Esophagus squamous epithelium (tissue), 5 donors: Measurements from ENCODE around the gene FOXO4. TPM values are rescaled to one million over a fixed set of nuclear protein-coding genes. Genes with fewer than 3 reads are reported as not detected.

ENCODE experiments used
- DNase-seq: peaks from one replicate; lab custom pipeline; 2025; lab: John Stamatoyannopoulos, UW
- H3K27ac ChIP-seq, 4 donors: fragments of 200-600 bp; sonication (generic); one replicate each; pipeline ENCODE4 v1.5.1; 2016 to 2019; ENCODE audit warnings: mild to moderate bottlenecking in 1 of 4
- H3K27me3 ChIP-seq, 4 donors: fragments of 200-600 bp; sonication (generic); 1 replicate in 3 of 4; 2 replicates in 1 of 4; pipeline versions ENCODE4 v1.5.1 to v1.6.0; 2017 to 2021; ENCODE audit warnings: antibody characterized with exemption in 1 of 4
- H3K36me3 ChIP-seq, 3 donors: fragments of 200-600 bp; sonication (generic); one replicate each; pipeline ENCODE4 v1.5.1; 2016 to 2019
- H3K4me1 ChIP-seq, 3 donors: fragments of 200-600 bp; sonication (generic); one replicate each; pipeline ENCODE4 v1.5.1; 2017 to 2019
- H3K4me3 ChIP-seq, 4 donors: fragments of 200-600 bp; sonication (generic); 1 replicate in 3 of 4; 2 replicates in 1 of 4; pipeline ENCODE4 v1.5.1; 2016 to 2019; ENCODE audit warnings: mild to moderate bottlenecking in 2 of 4, moderate library complexity in 1 of 4
- H3K9me3 ChIP-seq, 3 donors: fragments of 200-600 bp; sonication (generic); one replicate each; pipeline ENCODE4 v1.5.1; 2016 to 2019
- POLR2A ChIP-seq, 4 donors: fragments of 450-650 bp; IDR thresholded peaks; one replicate each; pipeline ENCODE4 v1.6.1; 2017; ENCODE audit warnings: antibody characterized with exemption in 4 of 4, mild to moderate bottlenecking in 4 of 4, moderate library complexity in 3 of 4
- WGBS, 2 donors: methylation state at CpG; one replicate each; pipeline ENCODE4 v1.1.5; 2018; 5-methylcytosine and 5-hydroxymethylcytosine counted together
- intact Hi-C: fragments of 100-400 bp; cut with DNase I; formaldehyde crosslinking; loops from one replicate; pipeline ENCODE4 v1.15.0; 2022
- total RNA-seq, 4 donors: library from RNA; depleted of rRNA; stranded (reverse); fragments of >200 nt; gene quantifications; one replicate each; pipeline ENCODE4 v1.1.0, GENCODE V29; 2016
- TF ChIP-seq, protein P1 (sequence below), 6 experiments: fragments of 450-650 bp in 4 of 6; fragments of 200-600 bp in 2 of 6; sonication (generic) in 2 of 6; IDR thresholded peaks; one replicate each; pipeline ENCODE4 v1.5.1; 2016 to 2019; ENCODE audit warnings: antibody characterized with exemption in 6 of 6, mild to moderate bottlenecking in 4 of 6, moderate library complexity in 4 of 6
- donor health status: DM: yes; HTN: yes; CAD: no.

FOXO4 gene
- total RNA-seq, 4 donors from 2014 or later: 4.8 to 17.7 (median 13.2) TPM

DNA sequence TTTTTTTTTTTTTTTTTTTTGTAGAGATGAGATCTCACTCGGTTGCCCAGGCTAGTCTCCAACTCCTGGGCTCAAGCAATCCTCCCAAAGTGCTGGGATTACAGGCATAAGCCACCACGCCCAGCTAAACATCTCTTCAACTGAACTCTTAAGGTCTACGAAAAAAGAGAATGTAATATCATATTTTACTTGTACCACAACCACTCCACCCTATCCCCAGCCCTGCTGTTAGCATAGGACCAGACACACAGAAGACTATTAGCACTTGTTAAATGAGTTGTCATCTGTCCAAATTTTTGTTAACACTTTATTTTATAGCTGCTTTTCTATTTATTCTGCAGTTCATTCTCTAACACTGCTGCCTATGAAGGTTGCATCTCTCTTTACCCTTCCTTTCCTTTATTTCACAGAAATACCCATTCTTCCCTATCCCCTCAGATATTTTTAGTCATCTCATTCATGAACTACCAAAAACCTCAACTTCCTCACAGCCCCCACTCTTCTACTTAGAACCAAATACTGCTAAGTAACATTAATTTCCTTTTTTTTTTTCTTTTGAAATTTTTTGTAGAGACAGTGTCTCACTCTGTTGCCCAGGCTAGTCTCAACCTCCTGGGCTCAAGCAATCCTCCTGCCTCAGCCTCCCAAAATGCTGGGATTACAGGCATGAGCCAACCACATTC is 37.7 kb upstream of the FOXO4 start:
- Histone ChIP-seq H3K27ac (no peak overlapping the region), H3K4me1 (no peaks in the 10 kb centered on the region), H3K9me3 (no peaks in the 10 kb centered on the region), H3K4me3 (no peak overlapping the region), H3K27me3 (no peaks in the 10 kb centered on the region), H3K36me3 (peaks cover 0 to 59% (median 0%) of the 10 kb centered on the region in 3 donors)
- no peak for DNase-seq
- TF ChIP-seq, protein P1, sequence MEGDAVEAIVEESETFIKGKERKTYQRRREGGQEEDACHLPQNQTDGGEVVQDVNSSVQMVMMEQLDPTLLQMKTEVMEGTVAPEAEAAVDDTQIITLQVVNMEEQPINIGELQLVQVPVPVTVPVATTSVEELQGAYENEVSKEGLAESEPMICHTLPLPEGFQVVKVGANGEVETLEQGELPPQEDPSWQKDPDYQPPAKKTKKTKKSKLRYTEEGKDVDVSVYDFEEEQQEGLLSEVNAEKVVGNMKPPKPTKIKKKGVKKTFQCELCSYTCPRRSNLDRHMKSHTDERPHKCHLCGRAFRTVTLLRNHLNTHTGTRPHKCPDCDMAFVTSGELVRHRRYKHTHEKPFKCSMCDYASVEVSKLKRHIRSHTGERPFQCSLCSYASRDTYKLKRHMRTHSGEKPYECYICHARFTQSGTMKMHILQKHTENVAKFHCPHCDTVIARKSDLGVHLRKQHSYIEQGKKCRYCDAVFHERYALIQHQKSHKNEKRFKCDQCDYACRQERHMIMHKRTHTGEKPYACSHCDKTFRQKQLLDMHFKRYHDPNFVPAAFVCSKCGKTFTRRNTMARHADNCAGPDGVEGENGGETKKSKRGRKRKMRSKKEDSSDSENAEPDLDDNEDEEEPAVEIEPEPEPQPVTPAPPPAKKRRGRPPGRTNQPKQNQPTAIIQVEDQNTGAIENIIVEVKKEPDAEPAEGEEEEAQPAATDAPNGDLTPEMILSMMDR (IDR thresholded peaks at IDR 0.05): no peak
- TF ChIP-seq POLR2A (IDR thresholded peaks at IDR 0.05): no peak
- intact Hi-C loops: no loop called here
- WGBS, 2 donors: 49 to 91% methylated on average over 2 to 3 of the region's 3 CpGs

DNA sequence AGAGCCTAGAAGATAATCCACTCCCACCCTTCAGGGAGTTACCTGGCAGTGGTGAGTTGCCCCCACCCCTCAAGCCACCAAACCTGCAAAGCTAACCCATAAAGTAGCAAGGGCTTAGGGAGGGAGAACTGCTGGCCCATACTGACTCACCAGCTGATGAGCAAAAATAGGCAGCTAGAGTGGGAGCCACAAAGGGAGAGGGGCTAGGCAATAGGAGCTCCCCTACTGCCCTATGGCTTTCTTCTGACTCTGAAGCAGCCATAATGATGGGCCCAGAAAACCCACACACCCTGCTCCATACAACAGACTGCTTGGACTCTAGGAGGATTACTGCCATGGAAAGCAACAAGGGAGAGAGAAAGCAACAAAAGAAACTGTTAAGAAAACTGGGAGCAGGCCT is 35.5 kb upstream of the FOXO4 start:
- intact Hi-C loops: no loop called here
- Histone ChIP-seq H3K4me1 (no peaks in the 10 kb centered on the region), H3K27me3 (no peaks in the 10 kb centered on the region), H3K9me3 (no peaks in the 10 kb centered on the region), H3K36me3 (peaks cover 0 to 56% (median 0%) of the 10 kb centered on the region in 3 donors), H3K4me3 (no peak overlapping the region), H3K27ac (no peak overlapping the region)
- no peak for DNase-seq
- TF ChIP-seq, protein P1 (IDR thresholded peaks at IDR 0.05): no peak
- TF ChIP-seq POLR2A (IDR thresholded peaks at IDR 0.05): no peak

DNA sequence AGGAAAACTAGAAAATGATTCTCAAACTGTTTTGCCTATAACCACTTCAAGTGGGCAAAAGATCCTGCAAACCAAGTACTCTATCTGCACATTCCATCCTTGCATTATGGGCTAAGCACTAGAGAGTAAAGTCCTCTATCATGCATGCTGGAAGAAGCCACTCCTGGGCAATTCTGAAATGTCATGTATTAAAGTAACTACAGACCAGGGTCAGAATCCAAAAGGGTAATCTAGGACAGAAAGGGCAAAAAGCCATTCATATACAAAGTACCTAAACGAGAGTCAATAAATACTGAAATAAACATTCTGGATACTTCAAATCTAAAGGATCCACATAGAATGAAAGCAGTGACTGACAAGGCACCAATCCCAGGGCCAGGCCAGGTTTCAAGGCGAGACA is 28.6 kb upstream of the FOXO4 start:
- Histone ChIP-seq H3K27me3 (peaks cover 0 to 1% (median 0%) of the 10 kb centered on the region in 4 donors), H3K27ac (peak overlapping the region; percentile 82 to 92 (median 92)), H3K9me3 (no peaks in the 10 kb centered on the region), H3K36me3 (peaks cover 0 to 10% (median 0%) of the 10 kb centered on the region in 3 donors), H3K4me3 (peak overlapping the region; percentile 47 to 79 (median 64)), H3K4me1 (peaks cover 0 to 25% (median 6%) of the 10 kb centered on the region in 3 donors)
- WGBS, 2 donors: 0 to 27% methylated on average over 2 of the region's 2 CpGs
- TF ChIP-seq, protein P1 (IDR thresholded peaks at IDR 0.05): no peak
- TF ChIP-seq POLR2A (IDR thresholded peaks at IDR 0.05): no peak
- intact Hi-C loops: no loop called here
- no peak for DNase-seq

DNA sequence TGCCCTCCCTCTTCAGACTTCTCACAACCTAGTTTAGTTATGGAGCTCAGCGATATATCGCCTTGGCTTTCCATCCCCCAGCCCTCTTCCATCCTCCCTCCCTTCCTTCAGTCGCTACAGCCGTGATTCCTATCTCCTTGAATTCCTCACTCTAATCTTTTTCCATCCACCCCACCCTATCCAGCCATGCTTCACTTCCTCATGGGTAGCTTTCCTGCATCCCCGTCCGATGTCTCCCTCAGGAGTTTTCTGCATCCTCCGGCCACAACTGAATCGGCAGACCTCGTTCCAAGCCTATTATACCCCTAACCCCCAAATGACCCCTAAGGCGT is 28.0 kb upstream of the FOXO4 start:
- TF ChIP-seq, protein P1 (IDR thresholded peaks at IDR 0.05): no peak
- TF ChIP-seq POLR2A (IDR thresholded peaks at IDR 0.05): no peak
- peak overlapping the region; percentile 82 to 92 (median 92) for H3K27ac ChIP-seq
- H3K4me1 ChIP-seq: peaks cover 0 to 25% (median 6%) of the 10 kb centered on the region in 3 donors
- peaks cover 0 to 4% (median 0%) of the 10 kb centered on the region in 3 donors for H3K36me3 ChIP-seq
- intact Hi-C loops: no loop called here
- peaks cover 0 to 2% (median 0%) of the 10 kb centered on the region in 4 donors for H3K27me3 ChIP-seq
- 0 to 31% methylated on average over 9 to 10 of the region's 10 CpGs for WGBS, 2 donors
- no peak for DNase-seq
- peak overlapping the region; percentile 47 to 79 (median 64) for H3K4me3 ChIP-seq
- H3K9me3 ChIP-seq: no peaks in the 10 kb centered on the region

DNA sequence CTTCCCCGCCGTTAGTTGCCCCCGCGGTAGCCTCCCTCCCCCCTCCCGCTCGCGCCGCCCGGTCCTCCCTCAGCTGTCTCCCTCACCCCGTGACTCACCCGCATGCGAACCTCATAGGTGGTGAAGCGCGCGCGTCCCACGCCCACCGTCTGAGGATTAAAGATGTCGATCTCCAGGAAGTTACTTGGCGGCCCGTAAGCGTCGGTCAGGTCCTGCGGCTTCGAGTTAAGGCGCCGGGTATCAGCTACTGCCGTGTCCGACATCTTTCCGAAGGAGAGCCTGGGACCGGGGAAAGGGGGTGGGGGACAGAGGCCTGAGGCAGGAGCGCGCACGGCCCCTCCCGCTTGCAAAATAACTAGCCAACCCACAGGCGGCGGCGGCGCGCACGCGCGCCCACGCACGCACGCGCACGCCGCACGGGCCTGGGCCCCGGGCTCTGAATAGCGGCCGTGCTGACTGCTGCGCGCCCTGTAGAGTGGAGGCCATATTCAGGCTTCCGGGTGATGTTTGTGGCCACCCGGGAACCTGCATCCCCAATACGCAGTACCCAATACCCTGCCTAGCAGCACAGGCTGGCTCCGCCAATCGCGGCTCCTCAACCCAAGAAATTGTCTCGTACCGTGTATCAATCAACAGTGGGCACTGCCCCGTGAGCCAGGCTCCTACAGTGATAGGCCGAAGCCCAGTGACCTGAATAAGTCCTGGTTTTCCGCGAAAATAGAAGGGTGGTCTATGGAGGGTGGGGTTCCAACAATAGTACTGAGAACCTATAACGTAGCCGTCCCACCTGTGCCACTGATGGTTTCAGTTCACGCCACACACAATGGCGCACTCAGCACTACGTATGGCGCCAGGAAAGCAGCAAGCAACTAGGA is 27.4 kb upstream of the FOXO4 start, which contains the start of gene SNX12:
TSS of gene SNX12 (minus strand) at position 291 of the 875 bp plus-strand sequence. CDS start at position 263, 28 bp downstream.
- peak within 1 kb of the TSS; percentile 47 to 79 (median 64) for H3K4me3 ChIP-seq
- H3K9me3 ChIP-seq: no peaks in the 10 kb centered on the region
- intact Hi-C loops: no loop called here
- TF ChIP-seq, protein P1 (IDR thresholded peaks at IDR 0.05): peak in 4 of 6 experiments; percentile 35 to 75 (median 71)
- peak in 1 of 4 donors; percentile 58 for TF ChIP-seq POLR2A (IDR thresholded peaks at IDR 0.05)
- peaks cover 0 to 2% (median 0%) of the 10 kb centered on the region in 4 donors for H3K27me3 ChIP-seq
- peaks cover 0 to 25% (median 6%) of the 10 kb centered on the region in 3 donors for H3K4me1 ChIP-seq
- peak within 1 kb of the TSS; percentile 82 to 92 (median 92) for H3K27ac ChIP-seq
- peak; percentile 58 for DNase-seq
- no peaks in the 10 kb centered on the region for H3K36me3 ChIP-seq
- 0 to 55% methylated on average over 2 to 17 of the region's 73 CpGs for WGBS, 2 donors
